Cardiac fibroblast (primary cell): ENCODE measurements around the gene COX6A1.

Source experiments
- DNase-seq, 2 donors: peaks; one replicate each; pipeline versions ENCODE4 v3.0.0 to v3.0.0-alpha.2; 2010; ENCODE audit warnings: low read depth in 2 of 2
- H3K4me3 ChIP-seq, 2 donors: replicated peaks in 1 of 2; 1 replicate in 1 of 2; 2 replicates in 1 of 2; pipeline ENCODE4 v1.5.1; 2011; ENCODE audit warnings: low read depth in 2 of 2, low read length in 2 of 2, mild to moderate bottlenecking in 2 of 2, moderate library complexity in 1 of 2
- CTCF ChIP-seq: IDR thresholded peaks from one replicate; pipeline ENCODE4 v1.5.1; 2011; ENCODE audit warnings: low read depth, mild to moderate bottlenecking, low read length, inconsistent platforms

COX6A1 gene

GRCh38 chr12:120425797-120426196 is 12.1 kb upstream of the COX6A1 start:
- TF ChIP-seq CTCF = no peak
- no peak for DNase-seq
- H3K4me3 ChIP-seq = no peak overlapping the region

GRCh38 chr12:120428597-120429229 is 9.2 kb upstream of the COX6A1 start:
- DNase-seq = no peak
- no peak overlapping the region for H3K4me3 ChIP-seq
- no peak for TF ChIP-seq CTCF

GRCh38 chr12:120429368-120429767 is 8.5 kb upstream of the COX6A1 start:
- no peak for DNase-seq
- TF ChIP-seq CTCF = no peak
- H3K4me3 ChIP-seq = no peak overlapping the region

GRCh38 chr12:120432772-120433525 is 5.0 kb upstream of the COX6A1 start:
- DNase-seq = no peak
- TF ChIP-seq CTCF = no peak
- no peak overlapping the region for H3K4me3 ChIP-seq

GRCh38 chr12:120438495-120439198 is 734 bp downstream of the COX6A1 start:
- TF ChIP-seq CTCF = no peak
- peak overlapping the region; percentile 81 to 89 for H3K4me3 ChIP-seq
- no peak for DNase-seq

GRCh38 chr12:120439646-120440247 is 1.8 kb downstream of the COX6A1 start:
- TF ChIP-seq CTCF = peak; percentile 62
- peak; percentile 65 to 68 for DNase-seq
- no peak overlapping the region for H3K4me3 ChIP-seq
